OCI-LY7 (cell line): Measurements from ENCODE around the gene GTPBP6. TPM values are rescaled to one million over a fixed set of nuclear protein-coding genes. Genes with fewer than 3 reads are reported as not detected.

Source experiments
- BruUV-seq: library from RNA; stranded (reverse); fragments of 400-500 nt; replicated peaks from 2 replicates; lab custom pipeline; 2021; lab: Mats Ljungman, UMichigan
- CTCF ChIA-PET: fragments of 300-600 bp; sonication (Branson Sonifier 250); formaldehyde crosslinking; loops from one replicate; lab custom pipeline; 2022; ENCODE audit warnings: antibody characterized with exemption; ENCODE audit not compliant: unreplicated experiment; lab: Charles Lee
- POLR2A ChIA-PET: fragments of 300-600 bp; sonication (Branson Sonifier 250); formaldehyde crosslinking; loops from one replicate; lab custom pipeline; 2022; ENCODE audit warnings: antibody characterized with exemption; lab: Charles Lee
- DNase-seq: peaks from one replicate; pipeline ENCODE4 v3.0.0-alpha.2; 2015; ENCODE audit warnings: low spot score
- H2AFZ ChIP-seq: fragments of 200-600 bp; sonication (generic), shearing (Covaris generic); 2 replicates; pipeline ENCODE4 v1.6.1; 2014; ENCODE audit warnings: mild to moderate bottlenecking, antibody characterized with exemption, low read length, moderate library complexity
- H3K27ac ChIP-seq: fragments of 200-600 bp; sonication (generic); 2 replicates; pipeline ENCODE4 v1.5.1; 2014; ENCODE audit warnings: mixed run types, low read depth, mild to moderate bottlenecking, moderate library complexity, low read length, inconsistent platforms; ENCODE audit not compliant: poor library complexity, severe bottlenecking
- H3K36me3 ChIP-seq: fragments of 200-600 bp; sonication (generic); 2 replicates; pipeline ENCODE4 v1.6.1; 2014; ENCODE audit warnings: mild to moderate bottlenecking, antibody characterized with exemption, low read length, moderate library complexity, mixed read lengths; ENCODE audit not compliant: insufficient read depth
- H3K4me1 ChIP-seq: fragments of 200-600 bp; sonication (generic); 2 replicates; pipeline ENCODE4 v1.5.1; 2014; ENCODE audit warnings: mild to moderate bottlenecking, low read length; ENCODE audit not compliant: insufficient read depth, poor library complexity, severe bottlenecking
- H3K4me2 ChIP-seq: fragments of 200-600 bp; sonication (generic); 2 replicates; pipeline ENCODE4 v1.6.1; 2014; ENCODE audit warnings: mild to moderate bottlenecking, low read length
- H3K4me3 ChIP-seq: fragments of 200-600 bp; sonication (generic); 2 replicates; pipeline ENCODE4 v1.5.1; 2014; ENCODE audit warnings: mild to moderate bottlenecking, low read depth, low read length; ENCODE audit not compliant: poor library complexity, severe bottlenecking
- H3K79me2 ChIP-seq: fragments of 200-600 bp; sonication (generic); 2 replicates; pipeline ENCODE4 v1.6.1; 2016; ENCODE audit warnings: low read depth, mild to moderate bottlenecking, low read length, moderate library complexity, mixed read lengths; ENCODE audit not compliant: insufficient read depth
- H3K9me2 ChIP-seq: fragments of 200-600 bp; sonication (generic); 2 replicates; pipeline ENCODE4 v1.6.1; 2016; ENCODE audit warnings: mild to moderate bottlenecking, low read length, mixed read lengths; ENCODE audit not compliant: insufficient read depth
- H3K9me3 ChIP-seq: fragments of 200-600 bp; sonication (generic); 2 replicates; pipeline ENCODE4 v1.6.1; 2014; ENCODE audit warnings: mild to moderate bottlenecking, mixed run types, low read length, mixed read lengths
- H4K20me1 ChIP-seq: fragments of 200-600 bp; sonication (generic); 2 replicates; pipeline ENCODE4 v1.6.1; 2014; ENCODE audit warnings: mild to moderate bottlenecking, antibody characterized with exemption, low read length, moderate library complexity, mixed read lengths; ENCODE audit not compliant: insufficient read depth
- EZH2phosphoT487 ChIP-seq: fragments of 200-600 bp; sonication (generic); IDR thresholded peaks from 2 replicates; pipeline ENCODE4 v1.6.1; 2018; ENCODE audit warnings: low read depth, borderline replicate concordance, mild to moderate bottlenecking, mixed run types, antibody characterized with exemption, low read length, moderate library complexity, mixed read lengths
- intact Hi-C: fragments of 100-400 bp; cut with micrococcal nuclease; formaldehyde crosslinking; loops from one replicate; pipeline ENCODE4 v1.10.0; 2022; ENCODE audit not compliant: unreplicated experiment
- total RNA-seq, 2 experiments: library from RNA; depleted of rRNA in 1 of 2; stranded (reverse); fragments of >200 nt in 1 of 2; shearing (Covaris generic) in 1 of 2; gene quantifications; 2 replicates each; pipeline ENCODE4 v1.2.3, GENCODE V29; 2014 to 2022
- TF ChIP-seq, protein P1 (sequence below): fragments of 200-600 bp; sonication (generic); conservative IDR thresholded peaks from 2 replicates; pipeline ENCODE4 v1.5.1; 2014; ENCODE audit warnings: mild to moderate bottlenecking, antibody characterized with exemption, low read length, moderate library complexity, mixed read lengths

Gene GTPBP6
- total RNA-seq, 2 experiments from 2014 or later: 36.3 to 53.6 TPM

DNA sequence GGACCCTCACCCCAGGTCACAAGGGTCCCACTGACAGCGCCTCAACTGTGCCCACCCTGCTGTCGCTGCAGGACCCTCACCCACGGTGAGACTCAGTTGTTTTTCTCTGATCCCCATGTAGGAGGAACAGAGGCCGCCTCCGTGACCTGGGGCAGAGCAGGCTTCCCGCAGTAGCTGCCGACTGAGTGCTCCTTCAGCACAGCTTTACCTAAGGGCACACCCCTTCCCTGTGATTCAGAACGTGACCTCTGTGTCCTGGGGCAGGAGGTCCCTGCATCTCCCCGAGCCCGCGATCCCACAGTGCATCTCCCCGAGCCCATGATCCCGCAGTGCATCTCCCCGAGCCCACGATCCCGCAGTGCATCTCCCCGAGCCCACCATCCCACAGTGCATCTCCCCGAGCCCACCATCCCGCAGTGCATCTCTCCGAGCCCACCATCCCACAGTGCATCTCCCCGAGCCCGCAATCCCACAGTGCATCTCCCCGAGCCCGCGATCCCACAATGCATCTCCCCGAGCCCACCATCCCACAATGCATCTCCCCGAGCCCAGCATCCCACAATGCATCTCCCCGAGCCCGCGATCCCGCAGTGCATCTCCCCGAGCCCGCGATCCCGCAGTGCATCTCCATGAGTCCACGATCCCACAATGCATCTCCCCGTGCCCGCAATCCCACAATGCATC is 44.5 kb upstream of the GTPBP6 start:
- no peak for DNase-seq
- Histone ChIP-seq H3K27ac (no peak overlapping the region), H3K36me3 (peaks cover 75% of the 10 kb centered on the region), H3K4me1 (peaks cover 8% of the 10 kb centered on the region), H3K79me2 (peaks cover 46% of the 10 kb centered on the region), H3K9me2 (no peaks in the 10 kb centered on the region), H3K4me3 (no peak overlapping the region), H4K20me1 (no peaks in the 10 kb centered on the region), H3K9me3 (0 out of 2 replicates have a peak, but pooled peaks cover 6% of the 10 kb centered on the region), H3K4me2 (no peak overlapping the region), H2AFZ (no peak overlapping the region)
- intact Hi-C loops: no loop called here
- TF ChIP-seq, protein P1, sequence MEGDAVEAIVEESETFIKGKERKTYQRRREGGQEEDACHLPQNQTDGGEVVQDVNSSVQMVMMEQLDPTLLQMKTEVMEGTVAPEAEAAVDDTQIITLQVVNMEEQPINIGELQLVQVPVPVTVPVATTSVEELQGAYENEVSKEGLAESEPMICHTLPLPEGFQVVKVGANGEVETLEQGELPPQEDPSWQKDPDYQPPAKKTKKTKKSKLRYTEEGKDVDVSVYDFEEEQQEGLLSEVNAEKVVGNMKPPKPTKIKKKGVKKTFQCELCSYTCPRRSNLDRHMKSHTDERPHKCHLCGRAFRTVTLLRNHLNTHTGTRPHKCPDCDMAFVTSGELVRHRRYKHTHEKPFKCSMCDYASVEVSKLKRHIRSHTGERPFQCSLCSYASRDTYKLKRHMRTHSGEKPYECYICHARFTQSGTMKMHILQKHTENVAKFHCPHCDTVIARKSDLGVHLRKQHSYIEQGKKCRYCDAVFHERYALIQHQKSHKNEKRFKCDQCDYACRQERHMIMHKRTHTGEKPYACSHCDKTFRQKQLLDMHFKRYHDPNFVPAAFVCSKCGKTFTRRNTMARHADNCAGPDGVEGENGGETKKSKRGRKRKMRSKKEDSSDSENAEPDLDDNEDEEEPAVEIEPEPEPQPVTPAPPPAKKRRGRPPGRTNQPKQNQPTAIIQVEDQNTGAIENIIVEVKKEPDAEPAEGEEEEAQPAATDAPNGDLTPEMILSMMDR: no peak
- TF ChIP-seq EZH2phosphoT487: no peak
- POLR2A ChIA-PET: no interaction called here
- BruUV-seq: no TSS peak
- CTCF ChIA-PET: no interaction called here

DNA sequence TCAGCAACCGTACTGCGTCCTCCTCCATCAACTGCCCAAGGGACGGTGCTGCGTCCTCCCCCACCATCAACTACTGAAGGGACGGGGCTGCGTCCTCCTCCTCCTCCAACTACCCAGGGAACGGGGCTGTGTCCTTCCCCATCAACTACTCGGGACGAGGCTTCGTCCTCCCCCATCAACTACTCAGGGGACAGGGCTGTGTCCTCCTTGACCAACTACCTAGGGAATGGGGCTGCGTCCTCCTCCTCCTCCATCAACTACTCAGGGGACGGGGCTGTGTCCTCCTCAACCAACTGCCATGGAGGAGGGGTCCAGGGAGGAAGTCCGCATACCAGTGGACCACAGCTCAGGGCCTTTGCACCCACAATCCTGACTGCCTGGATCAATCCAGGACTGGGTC is 43.8 kb upstream of the GTPBP6 start:
- TF ChIP-seq, protein P1: no peak
- no peak for TF ChIP-seq EZH2phosphoT487
- BruUV-seq: no TSS peak
- Histone ChIP-seq H3K4me3 (no peak overlapping the region), H3K4me1 (peaks cover under 1% of the 10 kb centered on the region), H3K4me2 (no peak overlapping the region), H3K36me3 (peaks cover 76% of the 10 kb centered on the region), H4K20me1 (no peaks in the 10 kb centered on the region), H2AFZ (no peak overlapping the region), H3K79me2 (peaks cover 43% of the 10 kb centered on the region), H3K27ac (no peak overlapping the region), H3K9me3 (0 out of 2 replicates have a peak, but pooled peaks cover 6% of the 10 kb centered on the region), H3K9me2 (no peaks in the 10 kb centered on the region)
- intact Hi-C loops: no loop called here
- ChIA-PET POLR2A (no interaction called here), CTCF (no interaction called here)
- DNase-seq: no peak
